Karpas-422 (cell line): ENCODE results near the gene ARHGDIA. TPM values are rescaled to one million over a fixed set of nuclear protein-coding genes. Genes with fewer than 3 reads are reported as not detected.
A peak's percentile ranks its signal among the peaks of the same experiment; 100 is the strongest.

Experiments used
- DNase-seq: peaks from one replicate; pipeline ENCODE4 v3.0.0-alpha.2; 2015
- H2AFZ ChIP-seq: fragments of 200-600 bp; sonication (generic); 2 replicates; pipeline ENCODE4 v1.6.1; 2014; ENCODE audit warnings: antibody characterized with exemption, low read length, mixed read lengths
- H3K27ac ChIP-seq: fragments of 200-600 bp; sonication (generic); 2 replicates; pipeline ENCODE4 v1.5.1; 2014; ENCODE audit warnings: mild to moderate bottlenecking, low read length, moderate library complexity
- H3K27me3 ChIP-seq: fragments of 200-600 bp; sonication (generic); 2 replicates; pipeline ENCODE4 v1.6.1; 2014; ENCODE audit warnings: low read length, mixed read lengths
- H3K36me3 ChIP-seq: fragments of 200-600 bp; sonication (generic); 2 replicates; pipeline ENCODE4 v1.6.1; 2014; ENCODE audit warnings: low read length, mixed read lengths; ENCODE audit not compliant: insufficient read depth
- H3K4me1 ChIP-seq: fragments of 200-600 bp; sonication (generic); 2 replicates; pipeline ENCODE4 v1.6.1; 2014; ENCODE audit warnings: mild to moderate bottlenecking, low read length, mixed read lengths
- H3K4me2 ChIP-seq: fragments of 200-600 bp; sonication (generic); 2 replicates; pipeline ENCODE4 v1.6.1; 2014; ENCODE audit warnings: low read length, low read depth, mild to moderate bottlenecking; ENCODE audit not compliant: poor library complexity, severe bottlenecking
- H3K4me3 ChIP-seq: fragments of 200-600 bp; sonication (generic); 2 replicates; pipeline ENCODE4 v1.5.1; 2014; ENCODE audit warnings: mild to moderate bottlenecking, antibody characterized with exemption, low read length, mixed read lengths
- H3K79me2 ChIP-seq: fragments of 200-600 bp; sonication (generic); 2 replicates; pipeline ENCODE4 v1.6.1; 2014; ENCODE audit warnings: mild to moderate bottlenecking, low read length, mixed read lengths
- H3K9ac ChIP-seq: fragments of 200-600 bp; sonication (generic); 2 replicates; pipeline ENCODE4 v1.6.0; 2014; ENCODE audit warnings: low read length
- H3K9me2 ChIP-seq: fragments of 200-600 bp; sonication (generic), shearing (Covaris generic); replicated peaks from 2 replicates; pipeline ENCODE4 v1.6.0; 2014; ENCODE audit warnings: mild to moderate bottlenecking, low read length, moderate library complexity; ENCODE audit not compliant: insufficient read depth
- H3K9me3 ChIP-seq: fragments of 300-700, 200-600 bp; sonication (generic); 2 replicates; pipeline ENCODE4 v1.6.1; 2014; ENCODE audit warnings: low read length, mixed read lengths
- H4K20me1 ChIP-seq: fragments of 200-600 bp; sonication (generic); 2 replicates; pipeline ENCODE4 v1.6.1; 2014; ENCODE audit warnings: mild to moderate bottlenecking, antibody characterized with exemption, low read length, low read depth; ENCODE audit not compliant: insufficient read depth
- total RNA-seq: library from RNA; depleted of rRNA; stranded (reverse); fragments of >200 nt; shearing (Covaris generic); gene quantifications from 2 replicates; pipeline ENCODE4 v1.2.3, GENCODE V29; 2014; ENCODE audit warnings: low replicate concordance

The ARHGDIA gene
- total RNA-seq, 1 experiment from 2014 or later: 68.5 TPM

DNA sequence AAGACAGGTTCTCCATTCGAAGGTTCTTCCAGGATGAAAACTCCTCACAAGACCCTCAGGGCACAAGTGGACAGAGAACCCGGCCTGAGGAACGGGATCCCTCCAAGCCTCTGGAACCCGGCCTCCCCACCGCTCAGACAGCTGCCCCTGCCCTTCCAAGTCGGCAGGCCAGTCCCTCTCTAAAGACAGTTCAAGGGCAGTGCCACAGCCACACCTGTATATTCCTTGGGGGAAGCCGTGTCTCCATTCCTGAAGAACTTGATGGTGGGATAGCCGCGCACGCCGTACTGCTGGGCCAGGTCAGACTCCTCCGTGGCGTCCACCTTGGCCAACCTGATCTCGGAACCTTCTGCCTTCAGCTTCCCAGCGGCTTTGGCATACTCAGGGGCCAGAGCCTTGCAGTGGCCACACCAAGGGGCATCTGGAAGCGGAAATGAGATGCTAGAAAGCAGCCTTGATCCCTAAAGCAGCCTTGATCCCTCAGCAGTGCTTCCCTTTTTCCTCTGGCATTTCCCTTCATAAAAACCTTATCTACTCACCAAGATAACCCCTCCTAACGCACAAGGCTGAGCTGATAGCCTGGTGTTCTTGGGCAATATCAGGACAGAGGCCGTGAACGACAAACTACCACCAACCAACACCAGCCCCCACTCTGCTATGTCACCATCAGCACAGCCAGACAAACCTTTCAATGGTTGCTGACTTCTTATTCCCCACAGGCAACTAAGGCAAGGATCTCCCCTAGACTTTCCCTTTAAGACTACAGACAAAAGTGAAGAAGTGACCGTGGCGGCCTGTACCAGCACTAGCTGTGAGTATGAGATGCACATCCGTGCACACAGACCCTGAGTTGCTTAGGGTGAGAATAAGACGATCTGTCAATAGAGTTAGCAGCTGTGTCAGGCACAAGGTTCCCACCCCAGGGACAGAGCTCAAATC lies 11.9 kb downstream of the ARHGDIA start:
- H3K9ac ChIP-seq: peak overlapping the region; percentile 98
- no peaks in the 10 kb centered on the region for H3K9me2 ChIP-seq
- H3K79me2 ChIP-seq: peaks cover 58% of the 10 kb centered on the region
- peak overlapping the region; percentile 85 for H3K4me3 ChIP-seq
- H4K20me1 ChIP-seq: peaks cover 19% of the 10 kb centered on the region
- no peak overlapping the region for H2AFZ ChIP-seq
- peak overlapping the region; percentile 7; the same call in 1 of the 2 replicates for H3K27ac ChIP-seq
- peaks cover 39% of the 10 kb centered on the region; the same call in 1 of the 2 replicates for H3K36me3 ChIP-seq
- peaks cover 30% of the 10 kb centered on the region for H3K4me1 ChIP-seq
- H3K9me3 ChIP-seq: no peaks in the 10 kb centered on the region
- no peaks in the 10 kb centered on the region for H3K27me3 ChIP-seq
- H3K4me2 ChIP-seq: peak overlapping the region; percentile 81
- no peak for DNase-seq

- H3K27ac ChIP-seq: no peak overlapping the region
- H3K9ac ChIP-seq: peak overlapping the region; percentile 98; the same call in 1 of the 2 replicates
- peaks cover 38% of the 10 kb centered on the region for H3K36me3 ChIP-seq
Measured at GRCh38 chr17:81858170-81858966, 12.8 kb downstream of the ARHGDIA start.

DNA sequence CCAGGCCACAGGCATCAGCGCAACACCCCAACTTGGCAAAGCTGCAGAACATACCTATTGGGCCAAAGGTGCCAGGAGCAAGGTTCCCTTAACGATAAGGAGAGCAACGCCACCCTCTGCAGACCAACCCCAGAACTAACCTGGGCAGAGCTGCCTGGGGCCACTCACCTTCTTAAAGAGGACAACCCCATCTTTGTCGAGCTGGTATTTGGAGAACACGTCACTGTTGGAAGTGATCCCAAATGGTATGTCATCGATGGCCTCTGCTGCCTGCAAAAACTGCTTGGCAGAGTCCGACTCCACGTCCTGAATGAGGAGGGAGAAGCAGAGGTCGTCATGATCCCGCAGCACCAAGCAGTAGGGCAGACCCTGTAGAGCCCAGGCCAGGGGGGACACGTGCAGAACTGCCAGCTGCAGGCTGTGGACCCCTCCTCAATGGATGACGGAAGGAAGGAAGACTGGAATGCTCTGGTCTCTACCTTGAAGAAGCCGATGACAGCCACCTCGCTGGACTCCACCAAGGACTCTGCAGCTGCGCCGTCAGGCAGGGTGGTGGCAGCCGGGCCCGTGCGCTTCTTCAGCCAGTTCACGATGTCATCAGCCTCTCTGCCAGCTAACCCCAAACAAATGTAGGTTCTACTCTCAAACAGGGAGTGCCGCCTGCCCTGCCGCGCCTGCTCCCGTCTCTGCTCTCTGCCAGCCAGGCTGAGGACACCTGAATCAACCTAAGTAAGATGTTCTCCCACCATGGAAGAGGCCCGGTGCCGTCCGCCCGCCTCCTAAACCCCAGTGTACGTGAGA lies 16.0 kb downstream of the ARHGDIA start:
- Histone ChIP-seq H2AFZ (no peak overlapping the region), H3K9ac (no peak overlapping the region), H3K79me2 (peaks cover 29% of the 10 kb centered on the region), H4K20me1 (peaks cover 19% of the 10 kb centered on the region), H3K27me3 (no peaks in the 10 kb centered on the region), H3K27ac (no peak overlapping the region), H3K4me3 (no peak overlapping the region), H3K9me2 (no peaks in the 10 kb centered on the region), H3K36me3 (peaks cover 42% of the 10 kb centered on the region), H3K9me3 (no peaks in the 10 kb centered on the region), H3K4me1 (peaks cover 12% of the 10 kb centered on the region), H3K4me2 (no peak overlapping the region)
- peak; percentile 61 for DNase-seq

More at GRCh38 chr17:81858170-81858966, 12.8 kb downstream of the ARHGDIA start:
- Histone ChIP-seq H2AFZ (no peak overlapping the region), H4K20me1 (peaks cover 19% of the 10 kb centered on the region), H3K9me3 (no peaks in the 10 kb centered on the region), H3K27me3 (no peaks in the 10 kb centered on the region), H3K79me2 (peaks cover 54% of the 10 kb centered on the region), H3K4me2 (peak overlapping the region; percentile 81), H3K4me1 (peaks cover 28% of the 10 kb centered on the region), H3K9me2 (no peaks in the 10 kb centered on the region), H3K4me3 (peak overlapping the region; percentile 85; the same call in 1 of the 2 replicates)
- no peak for DNase-seq

- peaks cover 26% of the 10 kb centered on the region for H3K36me3 ChIP-seq
- no peaks in the 10 kb centered on the region for H3K9me3 ChIP-seq
- no peak overlapping the region for H3K27ac ChIP-seq
- no peaks in the 10 kb centered on the region for H3K4me1 ChIP-seq
- no peak overlapping the region for H3K9ac ChIP-seq
- no peaks in the 10 kb centered on the region for H3K9me2 ChIP-seq
- H3K4me3 ChIP-seq: no peak overlapping the region
- no peak overlapping the region for H2AFZ ChIP-seq
- no peaks in the 10 kb centered on the region for H3K27me3 ChIP-seq
- no peak overlapping the region for H3K4me2 ChIP-seq
- H4K20me1 ChIP-seq: no peaks in the 10 kb centered on the region
- peaks cover under 1% of the 10 kb centered on the region for H3K79me2 ChIP-seq
- DNase-seq: no peak
Measured at GRCh38 chr17:81852237-81852636, 18.9 kb downstream of the ARHGDIA start.

GRCh38 chr17:81851423-81851822 lies 19.7 kb downstream of the ARHGDIA start:
- H3K4me1 ChIP-seq: no peaks in the 10 kb centered on the region
- H3K9ac ChIP-seq: no peak overlapping the region
- no peaks in the 10 kb centered on the region for H3K9me3 ChIP-seq
- H3K4me2 ChIP-seq: no peak overlapping the region
- H2AFZ ChIP-seq: no peak overlapping the region
- H3K9me2 ChIP-seq: no peaks in the 10 kb centered on the region
- peaks cover 26% of the 10 kb centered on the region for H3K36me3 ChIP-seq
- H3K79me2 ChIP-seq: no peaks in the 10 kb centered on the region; the same call in 1 of the 2 replicates
- H3K4me3 ChIP-seq: no peak overlapping the region
- no peaks in the 10 kb centered on the region for H4K20me1 ChIP-seq
- H3K27ac ChIP-seq: no peak overlapping the region
- DNase-seq: no peak
- no peaks in the 10 kb centered on the region for H3K27me3 ChIP-seq

DNA sequence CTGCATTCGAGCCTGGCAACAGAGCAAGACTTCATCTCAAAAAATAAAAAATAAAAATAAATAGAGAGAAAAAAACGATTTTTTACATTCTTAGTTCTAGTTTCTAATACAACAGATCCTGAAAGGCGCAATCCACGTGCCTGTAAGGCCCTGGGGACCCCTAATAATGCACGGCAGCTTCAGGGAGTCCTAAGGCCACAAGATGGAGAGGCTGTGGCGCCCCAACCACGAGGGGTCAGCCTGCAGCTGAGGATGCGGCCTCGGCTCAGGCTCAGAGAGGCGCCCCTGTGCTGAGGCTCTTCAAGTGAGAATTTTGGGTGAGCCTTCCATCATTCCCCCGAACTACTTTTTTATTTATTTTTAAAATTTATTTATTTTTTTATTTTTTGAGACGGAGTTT lies 21.7 kb downstream of the ARHGDIA start:
- no peaks in the 10 kb centered on the region for H3K79me2 ChIP-seq
- H2AFZ ChIP-seq: no peak overlapping the region
- H3K9ac ChIP-seq: no peak overlapping the region
- H3K9me2 ChIP-seq: no peaks in the 10 kb centered on the region
- H3K4me3 ChIP-seq: no peak overlapping the region
- H3K9me3 ChIP-seq: no peaks in the 10 kb centered on the region
- no peak overlapping the region for H3K4me2 ChIP-seq
- H3K27ac ChIP-seq: no peak overlapping the region
- no peaks in the 10 kb centered on the region for H4K20me1 ChIP-seq
- peaks cover 25% of the 10 kb centered on the region for H3K36me3 ChIP-seq
- H3K4me1 ChIP-seq: no peaks in the 10 kb centered on the region
- DNase-seq: no peak
- no peaks in the 10 kb centered on the region for H3K27me3 ChIP-seq

DNA sequence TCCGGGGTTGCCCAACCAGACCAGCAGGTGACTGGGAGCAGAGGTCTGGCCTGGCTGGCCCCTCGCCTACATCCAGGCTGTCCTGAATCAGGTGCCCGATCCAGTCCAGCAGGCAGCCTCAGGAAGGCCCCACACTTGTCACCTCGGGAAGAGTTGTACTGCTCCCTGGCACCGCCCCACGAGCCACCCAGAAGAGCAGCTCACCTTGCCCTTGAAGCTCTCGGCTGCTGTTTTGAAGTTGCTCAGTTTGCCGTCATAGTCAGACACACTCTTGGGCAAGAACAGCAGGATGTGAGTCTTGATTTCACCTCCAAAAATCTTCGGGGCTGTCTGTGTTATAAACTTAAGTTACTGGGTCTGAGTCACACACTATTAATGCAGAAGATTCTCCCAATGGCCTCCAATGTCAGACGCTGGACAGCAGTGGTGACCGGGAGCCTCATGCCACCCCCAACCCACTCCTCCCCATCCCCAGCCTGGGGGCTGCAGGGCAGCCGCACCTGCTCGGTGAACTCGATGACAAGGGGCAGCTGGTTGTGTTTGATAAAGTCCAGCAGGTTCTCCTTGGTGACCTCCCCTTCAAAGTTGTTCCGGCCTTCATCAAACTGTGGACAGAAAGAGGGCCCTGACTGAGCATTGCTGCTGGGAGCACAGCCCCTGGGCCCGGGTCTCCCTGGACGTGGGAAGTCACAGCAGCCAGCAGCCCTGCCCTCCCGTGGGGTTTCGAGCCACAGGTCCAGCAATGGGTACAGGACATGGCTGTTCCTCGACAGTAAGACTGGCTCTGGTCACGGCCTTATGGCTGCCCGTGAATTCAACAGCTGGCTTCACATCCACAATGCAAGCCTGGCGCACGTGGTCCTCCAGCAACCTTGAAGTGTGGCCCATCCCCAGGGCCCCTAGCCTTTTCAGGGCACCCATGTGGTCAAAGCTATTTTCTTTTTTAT lies 24.1 kb downstream of the ARHGDIA start:
- Histone ChIP-seq H3K4me2 (no peak overlapping the region), H4K20me1 (no peaks in the 10 kb centered on the region), H3K27ac (no peak overlapping the region), H3K9ac (no peak overlapping the region), H3K4me1 (no peaks in the 10 kb centered on the region), H3K27me3 (no peaks in the 10 kb centered on the region), H3K9me2 (no peaks in the 10 kb centered on the region), H3K4me3 (no peak overlapping the region), H3K36me3 (peaks cover 18% of the 10 kb centered on the region), H3K79me2 (no peaks in the 10 kb centered on the region), H2AFZ (no peak overlapping the region), H3K9me3 (no peaks in the 10 kb centered on the region)
- DNase-seq: no peak
